Middle frontal gyrus (tissue), 1 donor: ENCODE results near the gene DNAH14.
"Not testable (repeated sequence)": the region's sequence is repeated elsewhere in the genome, so short reads cannot be mapped to it uniquely, and the experiment has no call there.

Source experiments
- DNase-seq: peaks from one replicate; pipeline ENCODE4 v3.0.0-alpha.2; 2015; ENCODE audit warnings: low spot score; ENCODE audit errors: extremely low spot score

Gene DNAH14

DNA sequence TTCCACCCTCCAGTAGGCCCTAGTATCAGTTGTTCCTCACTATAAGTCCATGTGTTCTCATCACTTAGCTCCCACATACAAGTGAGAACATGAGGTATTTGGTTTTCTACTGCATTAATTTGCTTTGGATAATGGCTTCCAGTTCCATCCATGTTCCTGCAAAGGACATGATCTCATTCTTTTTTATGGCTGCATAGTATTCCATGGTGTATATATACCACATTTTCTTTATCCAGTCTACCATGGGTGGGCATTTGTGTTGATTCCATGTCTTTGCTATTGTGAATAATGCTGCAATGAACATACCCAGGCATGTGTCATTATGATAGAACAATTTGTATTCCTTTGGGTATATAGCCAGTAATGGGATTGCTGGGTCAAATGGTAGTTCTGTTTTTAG, 218.3 kb downstream of the DNAH14 start:
- not testable (repeated sequence) for DNase-seq

DNA sequence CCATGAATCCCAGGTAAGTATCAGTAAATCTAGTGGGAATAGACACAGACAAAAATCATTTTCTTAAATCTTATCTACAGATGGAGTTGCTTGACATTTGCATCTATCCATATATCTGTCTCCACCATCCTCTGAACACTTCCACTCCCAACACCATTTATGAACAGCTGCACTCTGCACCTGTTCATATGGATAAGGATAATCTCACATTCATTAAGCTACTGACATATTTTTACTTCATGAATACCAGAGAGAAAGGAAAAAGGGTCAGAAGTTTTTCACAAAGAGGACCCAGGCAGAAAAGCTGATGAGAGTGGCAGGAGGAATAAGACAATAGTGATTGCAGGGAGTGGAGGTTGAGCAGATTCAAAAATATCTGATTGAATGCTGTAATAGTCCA, 222.6 kb downstream of the DNAH14 start:
- no peak for DNase-seq

DNA sequence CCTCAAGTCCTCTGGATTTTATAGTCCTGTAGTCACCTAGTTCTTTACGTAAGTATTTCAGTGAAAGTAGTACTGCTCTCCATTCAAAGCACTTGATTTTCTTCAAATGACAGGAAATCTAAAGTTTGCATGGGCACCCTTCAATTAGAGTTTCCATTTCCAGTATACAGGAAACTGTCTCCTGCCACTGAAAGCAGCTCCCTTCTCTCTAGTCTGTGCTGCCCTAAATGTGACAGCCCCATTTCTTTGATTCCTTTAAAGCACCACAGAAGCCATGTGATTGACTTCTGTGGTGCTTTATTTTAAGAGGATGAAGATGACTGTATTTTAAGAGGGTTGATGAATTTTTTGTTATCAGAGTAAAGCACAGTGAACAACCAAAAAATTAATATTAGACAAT, 226.1 kb downstream of the DNAH14 start:
- DNase-seq: no peak

DNA sequence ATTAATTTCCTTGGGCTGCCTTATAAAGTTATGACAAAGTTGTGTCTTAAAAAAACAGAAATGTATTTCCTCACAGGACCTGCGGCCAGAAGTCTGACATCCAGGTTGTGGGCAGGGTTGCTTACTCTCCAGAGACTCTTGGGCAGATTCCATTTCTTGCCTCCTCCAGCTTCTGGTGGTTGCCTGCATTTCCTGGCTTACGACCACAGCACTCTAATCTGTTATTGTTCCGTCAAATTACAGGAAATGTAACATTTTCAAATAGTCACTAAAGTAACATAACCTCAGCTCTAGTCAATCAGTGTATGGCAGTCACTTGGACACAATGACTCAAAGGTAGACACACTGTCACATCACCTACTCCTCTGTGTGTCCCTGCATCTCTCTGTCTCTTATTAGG, 226.8 kb downstream of the DNAH14 start:
- DNase-seq: no peak

DNA sequence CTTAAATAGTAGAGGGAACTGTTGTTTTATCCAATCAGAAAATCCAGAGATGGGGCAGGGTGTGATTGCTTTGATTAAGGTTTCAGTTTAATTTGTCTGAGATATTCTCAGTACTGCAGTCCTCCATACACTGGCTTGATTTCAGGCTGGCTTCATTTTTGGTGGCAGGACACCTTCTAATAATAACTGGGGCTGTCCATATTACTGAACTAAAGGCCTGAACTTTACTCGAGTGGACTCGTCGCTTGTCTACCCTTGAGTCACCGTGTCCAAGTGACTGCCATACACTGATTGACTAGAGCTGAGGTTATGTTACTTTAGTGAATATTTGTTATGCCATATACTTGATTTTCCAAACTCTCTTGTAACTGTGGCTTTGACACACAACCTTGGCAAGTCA, 228.8 kb downstream of the DNAH14 start:
- DNase-seq: no peak

DNA sequence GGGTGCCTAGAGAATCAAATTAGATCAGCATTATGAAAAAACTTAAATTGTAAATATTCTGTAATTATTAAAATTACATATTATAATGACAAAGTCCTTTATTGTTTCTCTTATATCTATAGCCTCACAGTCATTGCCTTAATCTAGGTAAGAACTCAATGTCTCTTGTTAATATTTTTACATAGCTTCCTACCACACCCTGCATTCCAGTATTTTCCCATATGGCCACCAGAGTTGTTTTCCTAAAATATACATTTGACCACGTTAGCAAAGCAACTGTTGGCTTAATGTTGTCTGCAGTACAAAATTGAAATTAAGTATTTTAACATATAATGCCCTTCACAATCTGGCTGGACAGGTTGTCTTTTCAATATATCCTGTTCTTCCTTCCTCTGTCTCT, 230.3 kb downstream of the DNAH14 start:
- DNase-seq: no peak

DNA sequence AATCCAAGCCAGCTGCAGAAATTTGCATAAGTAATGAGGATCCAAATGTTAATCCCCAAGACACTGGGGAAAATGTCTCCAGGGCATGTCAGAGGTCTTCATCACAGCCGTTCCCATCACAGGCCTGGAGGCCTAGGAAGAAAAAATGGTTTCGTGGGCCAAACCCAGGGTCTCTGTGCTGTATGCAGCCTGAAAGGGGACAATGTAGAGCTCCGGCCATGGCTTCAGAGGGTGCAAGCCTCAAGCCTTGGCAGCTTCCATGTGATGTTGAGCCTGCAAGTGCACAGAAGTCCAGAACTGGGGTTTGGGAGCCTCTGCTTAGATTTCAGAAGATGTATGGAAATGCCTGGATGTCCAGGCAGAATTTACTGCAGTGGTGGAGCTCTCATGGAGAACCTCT, 247.9 kb downstream of the DNAH14 start:
- DNase-seq: not testable (repeated sequence)

DNA sequence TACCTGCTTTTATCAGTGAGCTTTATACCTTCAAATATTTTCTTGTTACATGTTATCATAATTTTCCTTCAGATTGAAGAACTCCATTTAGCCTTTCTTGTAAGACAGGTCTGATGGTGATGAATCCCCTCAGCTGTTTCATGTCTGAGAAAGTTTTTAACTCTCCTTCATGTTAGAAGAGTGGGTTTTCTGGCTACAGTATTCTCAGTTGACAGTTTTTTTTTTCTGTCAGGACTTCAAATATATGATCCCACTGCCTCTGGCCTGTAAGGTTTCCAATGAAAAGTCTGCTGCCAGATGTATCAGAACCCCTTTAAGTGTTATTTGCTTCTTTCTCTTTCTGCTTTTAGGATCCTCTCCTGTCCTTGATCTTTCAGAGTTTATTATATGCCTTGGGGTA, 250.2 kb downstream of the DNAH14 start:
- no peak for DNase-seq

DNA sequence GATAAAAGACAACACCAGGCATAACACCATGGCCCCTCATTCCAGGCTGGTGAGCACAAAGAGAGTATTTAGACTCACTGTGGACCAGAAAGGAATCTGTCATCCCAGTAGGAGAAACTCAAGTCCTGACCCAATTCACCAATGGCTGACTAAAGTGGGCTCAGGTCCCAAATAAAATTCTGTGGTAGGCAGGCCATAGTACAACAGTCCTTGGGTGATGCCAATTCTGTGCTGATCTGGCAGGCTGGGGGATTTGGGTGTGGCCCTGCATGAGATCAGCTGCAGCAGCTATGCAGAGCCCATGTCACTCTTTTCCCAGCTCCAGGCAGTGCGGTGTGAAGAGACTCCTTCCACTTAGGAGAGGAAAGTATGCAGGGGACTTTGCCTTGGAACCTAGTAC, 253.2 kb downstream of the DNAH14 start:
- no peak for DNase-seq

DNA sequence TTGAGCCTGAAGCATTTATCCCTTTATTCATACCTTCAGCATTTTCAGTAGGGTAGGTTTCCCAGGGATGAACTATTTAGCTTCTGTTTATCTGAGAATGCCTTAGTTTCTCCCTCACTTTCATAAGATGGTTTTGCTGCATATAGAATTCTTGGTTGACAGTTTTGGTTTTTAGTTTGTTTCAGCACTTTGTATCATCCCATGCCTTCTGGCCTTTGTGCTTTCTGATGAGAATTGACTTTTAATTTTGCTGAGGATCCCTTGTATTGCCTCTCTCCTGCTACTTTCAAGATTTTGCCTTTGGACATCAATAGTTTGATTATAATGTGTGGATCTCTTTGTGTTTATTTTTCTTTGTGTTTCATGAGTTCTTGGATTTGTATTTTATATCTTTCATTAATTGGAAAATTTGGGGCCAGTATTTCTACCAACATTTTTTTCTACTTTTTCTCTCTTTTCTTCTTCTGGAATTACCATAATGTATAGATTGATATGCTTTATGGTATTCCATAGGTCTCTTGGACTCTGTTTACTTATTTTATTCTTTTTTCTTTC, 261.8 kb downstream of the DNAH14 start:
- DNase-seq: no peak

DNA sequence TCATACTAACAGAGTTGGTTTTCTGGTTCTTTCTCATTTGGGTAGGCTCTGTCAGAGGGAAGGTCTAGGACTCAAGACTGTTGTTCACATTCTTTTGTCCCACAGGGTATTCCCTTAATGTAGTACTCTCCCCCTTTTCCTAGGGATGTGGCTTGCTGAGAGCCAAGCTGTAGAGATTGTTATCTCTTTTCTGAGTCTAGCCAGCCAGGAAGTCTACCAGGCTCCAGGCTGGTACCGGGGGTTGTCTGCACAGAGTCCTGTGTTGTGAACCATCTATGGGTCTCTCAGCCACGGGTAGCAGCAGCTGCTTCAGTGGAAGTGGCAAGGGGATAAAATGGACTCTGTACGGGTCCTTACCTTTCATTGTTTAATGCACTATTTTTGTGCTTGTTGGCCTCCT, 272.0 kb downstream of the DNAH14 start:
- DNase-seq: no peak

DNA sequence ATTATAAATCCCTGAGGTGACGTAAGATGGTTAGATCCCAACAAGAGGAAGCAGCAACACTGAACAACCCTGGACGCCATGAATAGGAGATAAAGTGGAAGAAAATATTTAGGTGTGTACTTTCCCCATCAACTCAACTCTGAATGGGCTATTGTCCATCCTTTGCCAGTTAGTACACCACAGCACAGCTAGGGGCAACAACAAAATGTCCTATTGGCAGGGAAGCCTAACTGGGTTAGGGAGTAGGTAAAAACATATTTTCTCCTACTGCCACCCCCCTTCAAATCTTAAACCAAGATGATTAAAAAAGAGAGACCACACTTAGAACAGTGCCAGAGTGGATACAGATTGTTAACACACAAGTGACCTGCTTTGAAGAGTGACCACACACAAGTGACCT, 278.3 kb downstream of the DNAH14 start:
- DNase-seq: no peak

DNA sequence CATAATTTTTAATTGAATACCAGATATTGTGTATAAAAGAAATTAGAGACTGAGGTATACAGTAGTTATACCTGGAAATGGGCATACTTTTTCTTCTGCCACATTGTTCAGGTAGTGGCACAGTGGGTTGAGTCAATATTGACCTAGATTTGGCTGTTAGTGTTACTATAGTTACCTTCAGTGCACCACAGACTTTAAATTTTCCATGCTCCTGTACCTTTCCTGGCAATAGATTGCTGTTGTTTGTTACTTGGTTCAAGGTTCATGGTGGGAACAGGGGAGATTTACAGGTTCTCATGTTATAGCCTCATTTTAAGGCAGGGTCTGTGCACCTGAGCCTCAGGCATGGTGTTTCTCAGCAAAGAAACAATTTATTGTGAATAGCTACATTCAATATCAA, 279.7 kb downstream of the DNAH14 start:
- DNase-seq: no peak

DNA sequence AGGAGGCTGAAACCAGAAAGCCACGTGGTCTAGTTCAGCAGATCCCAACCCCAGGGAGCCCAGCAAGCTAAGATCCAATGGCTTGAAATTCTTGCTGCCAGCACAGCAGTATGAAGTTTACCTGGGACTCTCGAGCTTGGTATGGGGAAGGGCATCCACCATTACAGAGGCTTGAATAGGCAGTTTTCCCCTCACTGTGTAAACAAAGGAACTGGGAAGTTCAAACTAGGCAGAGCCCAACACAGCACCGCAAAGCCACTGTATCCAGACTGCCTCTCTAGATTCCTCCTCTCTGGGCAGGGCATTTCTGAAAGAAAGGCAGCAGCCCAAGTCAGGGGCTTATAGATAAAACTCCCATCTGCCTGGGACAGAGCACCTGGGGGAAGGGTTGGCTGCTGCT, 280.7 kb downstream of the DNAH14 start:
- not testable (repeated sequence) for DNase-seq

DNA sequence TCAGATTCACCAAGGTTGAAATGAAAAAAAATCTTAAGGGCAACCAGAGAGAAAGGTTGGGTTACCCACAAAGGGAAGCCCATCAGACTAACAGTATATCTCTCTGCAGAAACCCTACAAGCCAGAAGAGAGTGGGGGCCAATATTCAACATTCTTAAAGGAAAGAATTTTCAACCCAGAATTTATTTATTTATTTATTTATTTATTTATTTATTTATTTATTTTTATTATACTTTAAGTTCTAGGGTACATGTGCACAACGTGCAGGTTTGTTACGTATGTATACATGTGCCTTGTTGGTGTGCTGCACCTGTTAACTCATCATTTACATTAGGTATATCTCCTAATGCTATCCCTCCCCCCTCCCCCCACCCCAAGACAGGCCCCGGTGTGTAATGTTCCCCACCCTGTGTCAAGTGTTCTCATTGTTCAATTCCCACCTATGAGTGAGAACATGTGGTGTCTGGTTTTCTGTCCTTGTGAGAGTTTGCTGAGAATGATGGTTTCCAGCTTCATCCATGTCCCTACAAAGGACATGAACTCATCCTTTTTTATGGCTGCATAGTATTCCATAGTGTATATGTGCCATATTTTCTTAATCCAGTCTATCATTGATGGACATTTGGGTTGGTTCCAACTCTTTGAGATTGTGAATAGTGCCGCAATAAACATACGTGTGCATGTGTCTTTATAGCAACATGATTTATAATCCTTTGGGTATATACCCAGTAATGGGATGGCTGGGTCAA, 282.4 kb downstream of the DNAH14 start:
- not testable (repeated sequence) for DNase-seq

DNA sequence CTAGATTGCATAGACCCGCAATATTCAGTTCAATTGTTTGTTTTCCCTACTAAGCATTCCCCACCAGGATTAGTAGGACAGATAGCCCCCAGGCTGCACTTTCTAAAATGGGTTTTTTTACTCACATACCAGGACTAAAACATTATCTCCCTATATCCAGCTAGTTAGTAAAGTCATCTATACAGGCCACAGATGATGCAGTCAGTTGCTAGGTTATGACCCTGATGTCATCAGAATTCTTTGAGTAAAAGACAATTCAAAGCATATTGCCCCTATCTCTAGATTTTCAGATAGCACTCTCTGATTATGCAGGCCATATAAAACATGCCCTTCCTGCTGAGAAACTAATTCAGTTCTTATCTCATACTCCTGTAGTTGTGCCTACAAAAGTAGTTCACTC, 294.8 kb downstream of the DNAH14 start:
- DNase-seq: no peak

DNA sequence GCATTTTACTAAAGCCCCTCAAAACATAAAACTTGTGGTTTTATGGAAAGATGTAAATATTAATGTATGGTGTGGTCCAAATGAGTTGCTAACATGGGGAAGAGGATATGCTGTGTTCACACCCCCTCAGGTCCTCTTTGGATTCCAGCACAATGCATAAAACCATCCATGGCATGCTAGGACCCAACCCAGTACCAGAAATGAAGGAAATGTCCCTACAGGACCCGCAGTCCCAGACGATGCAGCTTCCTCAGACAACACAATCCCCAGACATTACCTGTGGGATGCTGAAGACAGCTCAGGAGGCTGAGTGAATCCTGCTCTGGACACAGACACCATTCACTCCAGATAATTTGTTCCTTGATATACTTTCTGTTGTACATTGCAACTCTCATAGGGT, 296.2 kb downstream of the DNAH14 start:
- DNase-seq: no peak

DNA sequence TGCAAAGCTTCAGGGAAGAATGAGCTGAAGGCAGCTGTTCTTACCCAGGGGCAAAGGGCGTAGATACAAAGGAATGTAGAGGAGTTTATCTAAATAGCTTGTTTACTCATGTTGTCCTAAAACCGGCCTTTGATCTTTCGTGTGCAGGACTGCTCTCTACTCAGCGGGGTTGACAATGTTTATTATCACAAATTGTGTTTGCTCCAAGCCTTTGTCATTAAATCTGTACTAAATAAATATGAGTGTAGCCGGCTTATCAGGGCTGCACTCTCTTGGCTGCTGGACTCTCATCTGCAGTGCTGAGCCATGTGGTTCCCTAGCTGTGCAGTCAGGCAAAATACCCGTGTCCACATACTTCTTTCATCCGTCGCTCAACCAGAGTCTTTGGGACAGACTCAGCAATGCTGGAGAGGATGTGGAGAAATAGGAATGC, 299.4 kb downstream of the DNAH14 start:
- no peak for DNase-seq

DNA sequence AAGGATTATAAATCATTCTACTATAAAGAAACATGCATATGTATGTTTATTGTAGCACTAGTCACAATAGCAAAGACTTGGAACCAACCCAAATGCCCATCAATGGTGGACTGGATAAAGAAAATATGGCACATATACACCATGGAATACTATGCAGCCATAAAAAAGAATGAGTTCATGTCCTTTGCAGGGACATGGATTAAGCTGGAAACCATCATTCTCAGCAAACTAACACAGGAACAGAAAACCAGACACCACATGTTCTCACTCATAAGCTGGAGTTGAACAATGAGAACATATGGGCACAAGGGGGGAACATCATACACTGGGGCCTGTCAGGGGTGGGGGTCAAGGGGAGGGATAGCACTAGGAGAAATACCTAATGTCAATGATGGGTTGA, 300.0 kb downstream of the DNAH14 start:
- DNase-seq: not testable (repeated sequence)

DNA sequence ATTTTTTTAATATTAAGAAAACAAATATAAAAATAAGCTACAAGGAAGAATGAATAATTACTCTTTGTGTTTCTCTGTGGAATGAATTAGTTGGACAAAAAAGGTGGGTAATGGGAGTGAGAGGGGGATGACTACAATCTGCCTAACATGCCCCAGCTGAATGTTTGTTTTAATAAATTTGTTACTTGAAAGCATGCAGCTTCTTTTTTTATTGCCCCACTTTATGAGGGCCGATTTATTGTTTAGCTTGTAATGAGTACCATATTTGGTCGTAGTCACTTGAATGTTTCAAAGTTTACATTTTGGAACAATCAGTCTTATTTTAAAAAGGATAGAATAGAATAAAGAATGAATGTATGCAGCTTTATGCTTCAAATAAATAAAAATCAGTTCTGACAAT, 301.0 kb downstream of the DNAH14 start:
- DNase-seq: no peak

DNA sequence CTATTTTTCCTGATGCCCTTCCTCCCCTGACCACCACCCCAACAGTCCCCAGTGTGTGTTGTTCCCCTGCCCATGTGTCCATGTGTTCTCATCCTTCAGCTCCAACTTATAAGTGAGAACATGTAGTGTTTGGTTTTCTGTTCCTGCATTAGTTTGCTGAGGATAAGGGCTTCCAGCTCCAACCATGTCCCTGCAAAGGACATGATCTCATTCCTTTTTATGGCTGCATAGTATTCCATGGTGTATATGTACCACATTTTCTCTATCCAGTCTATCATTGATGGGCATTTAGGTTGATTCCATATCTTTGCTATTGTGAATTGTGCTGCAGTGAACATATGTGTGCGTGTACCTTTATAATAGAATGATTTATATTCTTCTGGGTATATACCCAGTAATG, 303.5 kb downstream of the DNAH14 start:
- DNase-seq: not testable (repeated sequence)

DNA sequence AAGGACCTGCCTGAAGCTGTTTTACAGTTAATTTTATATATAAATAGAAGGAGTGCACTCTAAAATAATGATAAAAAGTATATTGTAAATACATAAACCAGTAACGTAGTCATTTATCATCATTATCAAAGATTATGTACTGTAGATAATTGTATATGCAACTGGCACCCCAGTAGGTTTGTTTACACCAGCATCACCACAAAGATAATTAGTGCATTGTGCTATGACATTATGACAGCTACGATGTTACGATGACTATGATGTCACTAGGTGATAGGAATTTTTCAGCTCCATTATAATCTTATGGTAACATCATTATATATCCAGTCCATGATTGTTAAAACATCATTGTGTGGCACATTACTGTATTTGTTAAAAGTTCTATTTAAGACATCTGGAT, 313.1 kb downstream of the DNAH14 start:
- no peak for DNase-seq

DNA sequence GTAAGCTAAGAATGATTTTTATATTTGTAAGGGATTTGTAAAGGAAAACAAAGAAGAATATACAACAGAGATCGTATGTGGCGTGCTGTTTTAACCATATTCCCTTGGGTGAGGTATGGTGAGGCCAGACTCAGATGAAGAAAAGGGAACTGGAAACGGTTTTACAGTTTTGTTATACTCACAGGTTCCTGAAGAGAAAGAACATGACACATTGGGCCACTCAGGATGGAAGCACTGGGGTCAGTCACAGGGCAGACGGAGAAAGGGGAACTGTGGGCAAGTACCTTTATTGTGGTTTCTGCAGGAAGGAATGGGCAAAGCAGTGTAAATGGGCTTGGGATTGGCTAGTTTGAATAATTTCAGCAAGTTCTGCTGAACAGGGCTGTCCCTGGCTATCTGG, 321.0 kb downstream of the DNAH14 start:
- no peak for DNase-seq
